Measurements from ENCODE around the gene PRSS33.
A peak's percentile ranks its signal among the peaks of the same experiment; 100 is the strongest.

PRSS33 gene

GRCh38 chr16:2776500-2777139, 10.7 kb downstream of the PRSS33 start:
- no peak for DNase-seq

- DNase-seq, result no peak
These were observed 11.4 kb downstream of the PRSS33 start for GRCh38 chr16:2775765-2776499.

DNA sequence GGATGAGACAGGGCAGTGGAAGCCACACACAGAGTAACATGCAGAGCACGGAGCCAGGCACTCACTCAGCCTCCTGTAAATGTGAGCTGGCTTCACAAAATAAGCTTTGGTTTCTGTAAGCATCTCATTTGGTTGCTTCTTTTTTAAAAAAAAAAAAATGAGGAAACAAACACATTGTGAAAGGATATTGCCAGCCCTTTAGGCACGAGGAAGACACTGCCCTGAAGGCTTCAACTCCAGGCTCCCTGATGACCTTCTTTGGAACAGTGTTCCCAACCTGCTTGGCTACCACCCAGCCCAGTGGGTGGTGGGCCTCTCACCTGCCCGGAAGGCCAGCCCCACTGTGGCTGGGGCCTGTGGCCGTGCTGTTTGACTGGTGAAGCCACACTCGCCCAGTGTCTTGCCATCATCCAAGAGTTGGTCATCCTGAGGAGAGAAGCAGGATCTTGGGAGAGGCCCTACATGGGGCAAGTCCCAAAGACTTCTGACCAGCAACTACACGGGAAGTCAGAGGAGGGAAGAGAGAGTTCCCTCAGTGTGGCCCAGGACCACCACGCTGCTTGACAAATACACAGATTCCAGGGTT, 12.1 kb downstream of the PRSS33 start:
- DNase-seq, result no peak

DNA sequence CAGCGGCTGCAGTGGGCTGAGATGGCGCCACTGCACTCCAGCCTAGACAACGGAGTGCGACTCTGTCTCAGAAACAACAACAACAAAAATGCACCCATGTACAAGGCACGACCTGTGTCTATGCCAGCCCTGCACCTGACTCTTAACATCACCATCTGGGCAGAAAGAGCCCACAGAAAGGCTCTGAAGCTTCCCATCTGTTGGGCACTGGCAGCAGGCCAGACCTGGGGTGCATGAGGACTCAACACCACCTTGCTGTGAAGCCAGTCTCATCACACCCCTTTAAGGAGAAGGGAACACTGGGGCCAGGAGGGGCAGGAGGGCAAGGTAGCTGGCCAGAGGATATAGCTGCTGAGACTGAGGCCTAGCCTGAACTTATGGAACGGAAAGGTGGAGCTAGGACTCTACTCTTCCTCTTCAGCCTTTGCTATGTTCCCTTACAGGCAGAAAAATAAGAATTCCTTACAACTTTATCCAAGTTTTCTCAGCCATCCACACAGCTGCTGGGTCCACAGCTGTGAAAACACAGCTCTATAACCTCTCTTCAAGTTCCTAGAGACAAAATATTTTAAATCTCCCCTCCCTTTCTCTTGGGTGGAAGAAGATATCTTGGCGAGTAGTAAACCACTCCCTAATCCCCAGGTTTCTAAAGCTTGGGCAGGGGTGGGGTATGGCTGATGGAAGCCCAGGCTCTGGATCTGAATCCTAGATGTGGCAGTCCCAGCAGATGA, 13.0 kb downstream of the PRSS33 start:
- peak; percentile 49 for DNase-seq

DNA sequence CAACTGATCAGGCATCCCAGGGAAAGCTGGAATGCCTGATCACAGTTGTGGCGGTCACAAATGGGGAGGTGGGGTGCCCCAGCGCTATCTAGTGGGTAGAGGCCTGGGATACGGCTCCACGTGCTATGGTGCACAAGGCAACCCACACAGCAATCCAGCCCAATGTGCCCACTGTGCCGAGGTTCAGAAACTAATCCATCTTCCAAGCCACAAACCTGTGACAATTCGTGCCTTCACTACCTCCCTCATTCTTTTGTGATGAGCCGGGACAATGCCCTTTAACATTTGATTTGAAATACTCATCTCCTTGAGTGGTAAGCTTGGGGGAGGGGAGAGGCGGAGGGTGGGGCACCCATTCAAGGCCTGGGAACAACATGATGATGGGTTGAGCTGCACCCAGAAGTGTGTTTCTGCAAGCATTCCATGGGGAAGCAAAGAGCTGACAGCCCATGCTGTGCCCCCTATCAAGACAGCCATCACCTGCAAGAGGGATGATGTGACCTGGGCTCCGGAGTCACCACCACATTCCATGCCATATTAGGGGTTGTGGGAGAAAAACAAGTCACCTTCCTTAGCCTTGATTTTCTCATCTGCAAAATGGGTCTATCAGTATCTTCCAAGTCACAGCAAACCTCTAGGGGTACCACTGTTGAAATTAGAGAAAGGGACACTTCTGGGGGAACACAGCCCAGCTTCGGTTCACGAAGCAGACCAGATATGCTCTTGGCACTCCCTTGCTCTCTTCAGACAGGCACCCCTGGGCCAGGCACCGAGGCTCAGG, 14.0 kb downstream of the PRSS33 start:
- DNase-seq, result no peak

- no peak for DNase-seq
These were observed 15.6 kb downstream of the PRSS33 start for GRCh38 chr16:2771496-2772402.

GRCh38 chr16:2770057-2770951, 17.1 kb downstream of the PRSS33 start:
- peak; percentile 75 for DNase-seq

DNA sequence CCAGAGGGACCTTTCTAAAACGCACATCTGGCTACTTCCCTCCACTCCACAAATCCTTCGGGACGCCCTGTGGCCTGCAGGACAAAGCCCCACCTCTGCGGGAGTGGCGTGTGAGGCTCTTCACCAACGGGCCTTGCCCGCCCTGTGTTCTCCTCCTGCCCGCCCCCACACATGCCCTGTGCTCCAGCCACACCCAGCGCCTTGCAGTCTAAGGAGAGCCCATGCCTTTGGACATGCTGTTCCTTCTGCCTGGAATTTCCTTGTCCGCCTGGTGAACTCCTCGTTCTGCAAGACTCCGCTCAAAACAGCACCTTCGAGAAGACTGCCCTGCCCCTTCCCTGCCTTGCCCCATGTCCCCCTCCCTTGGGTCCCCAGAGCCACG, 17.7 kb downstream of the PRSS33 start:
- peak; percentile 45 for DNase-seq

- no peak for DNase-seq
These were observed 18.2 kb downstream of the PRSS33 start for GRCh38 chr16:2769100-2769529.

DNA sequence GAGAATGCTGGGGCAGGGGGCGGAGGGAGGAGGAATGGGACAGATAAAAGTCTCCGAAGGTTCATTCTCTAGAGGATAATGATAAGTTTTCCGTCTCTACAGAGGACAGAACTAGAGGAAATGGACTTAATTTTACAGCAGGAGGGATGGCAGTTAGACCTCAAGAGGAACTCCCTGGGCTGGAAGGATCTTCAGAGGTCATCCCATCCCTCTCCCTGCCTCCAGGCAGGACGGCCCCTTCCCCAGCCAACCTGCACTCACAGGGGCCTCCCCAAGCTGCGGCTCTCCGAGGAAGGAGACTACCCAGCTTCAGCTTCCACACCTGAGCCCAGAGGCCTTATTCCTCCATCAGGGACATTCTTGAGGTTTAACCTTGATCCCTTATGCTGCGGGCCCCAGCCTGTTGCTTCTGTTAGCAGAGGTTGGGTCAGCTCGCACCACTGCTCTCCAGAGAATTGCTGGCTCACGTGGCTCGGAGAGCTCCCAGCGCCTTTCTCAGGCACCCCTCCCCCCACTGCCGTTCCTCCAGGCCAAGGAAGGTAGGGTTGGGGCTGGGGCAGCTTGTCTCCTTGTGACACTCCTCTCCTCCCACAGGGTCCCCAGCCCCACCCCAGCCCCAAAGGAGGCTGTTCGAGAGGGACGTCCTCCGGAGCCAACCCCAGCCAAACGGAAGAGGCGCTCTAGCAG, 18.8 kb downstream of the PRSS33 start:
- no peak for DNase-seq

DNA sequence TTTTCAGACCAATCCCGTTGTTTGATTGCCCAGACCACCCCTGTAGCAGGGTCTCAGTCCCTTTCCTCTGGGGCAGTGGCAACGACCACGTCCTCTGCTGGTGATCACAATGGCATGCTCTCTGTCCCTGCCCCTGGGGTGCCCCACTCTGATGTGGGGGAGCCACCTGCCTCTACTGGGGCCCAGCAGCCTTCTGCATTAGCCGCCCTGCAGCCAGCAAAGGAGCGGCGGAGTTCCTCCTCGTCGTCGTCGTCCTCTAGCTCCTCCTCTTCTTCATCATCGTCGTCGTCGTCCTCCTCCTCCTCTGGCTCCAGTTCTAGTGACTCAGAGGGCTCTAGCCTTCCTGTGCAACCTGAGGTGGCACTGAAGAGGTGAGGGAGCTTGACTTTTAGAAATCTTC, 19.5 kb downstream of the PRSS33 start:
- no peak for DNase-seq

GRCh38 chr16:2767140-2767731, 20.1 kb downstream of the PRSS33 start:
- DNase-seq, result no peak

DNA sequence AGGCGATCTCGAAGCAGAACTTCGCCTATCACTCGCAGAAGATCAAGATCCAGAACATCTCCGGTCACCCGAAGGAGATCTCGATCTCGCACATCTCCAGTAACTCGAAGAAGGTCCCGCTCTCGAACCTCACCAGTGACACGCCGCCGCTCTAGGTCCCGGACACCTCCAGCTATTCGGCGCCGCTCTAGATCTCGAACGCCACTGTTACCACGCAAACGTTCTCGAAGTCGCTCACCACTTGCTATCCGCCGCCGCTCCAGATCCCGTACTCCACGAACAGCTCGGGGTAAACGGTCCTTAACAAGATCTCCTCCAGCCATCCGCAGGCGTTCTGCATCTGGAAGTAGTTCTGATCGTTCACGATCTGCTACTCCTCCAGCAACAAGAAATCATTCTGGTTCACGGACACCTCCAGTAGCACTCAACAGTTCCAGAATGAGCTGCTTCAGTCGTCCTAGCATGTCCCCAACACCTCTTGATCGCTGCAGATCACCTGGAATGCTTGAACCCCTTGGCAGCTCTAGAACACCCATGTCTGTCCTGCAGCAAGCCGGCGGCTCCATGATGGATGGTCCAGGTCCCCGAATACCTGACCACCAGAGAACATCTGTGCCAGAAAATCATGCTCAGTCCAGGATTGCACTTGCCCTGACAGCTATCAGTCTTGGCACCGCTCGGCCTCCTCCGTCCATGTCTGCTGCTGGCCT, 20.8 kb downstream of the PRSS33 start:
- DNase-seq, result no peak

DNA sequence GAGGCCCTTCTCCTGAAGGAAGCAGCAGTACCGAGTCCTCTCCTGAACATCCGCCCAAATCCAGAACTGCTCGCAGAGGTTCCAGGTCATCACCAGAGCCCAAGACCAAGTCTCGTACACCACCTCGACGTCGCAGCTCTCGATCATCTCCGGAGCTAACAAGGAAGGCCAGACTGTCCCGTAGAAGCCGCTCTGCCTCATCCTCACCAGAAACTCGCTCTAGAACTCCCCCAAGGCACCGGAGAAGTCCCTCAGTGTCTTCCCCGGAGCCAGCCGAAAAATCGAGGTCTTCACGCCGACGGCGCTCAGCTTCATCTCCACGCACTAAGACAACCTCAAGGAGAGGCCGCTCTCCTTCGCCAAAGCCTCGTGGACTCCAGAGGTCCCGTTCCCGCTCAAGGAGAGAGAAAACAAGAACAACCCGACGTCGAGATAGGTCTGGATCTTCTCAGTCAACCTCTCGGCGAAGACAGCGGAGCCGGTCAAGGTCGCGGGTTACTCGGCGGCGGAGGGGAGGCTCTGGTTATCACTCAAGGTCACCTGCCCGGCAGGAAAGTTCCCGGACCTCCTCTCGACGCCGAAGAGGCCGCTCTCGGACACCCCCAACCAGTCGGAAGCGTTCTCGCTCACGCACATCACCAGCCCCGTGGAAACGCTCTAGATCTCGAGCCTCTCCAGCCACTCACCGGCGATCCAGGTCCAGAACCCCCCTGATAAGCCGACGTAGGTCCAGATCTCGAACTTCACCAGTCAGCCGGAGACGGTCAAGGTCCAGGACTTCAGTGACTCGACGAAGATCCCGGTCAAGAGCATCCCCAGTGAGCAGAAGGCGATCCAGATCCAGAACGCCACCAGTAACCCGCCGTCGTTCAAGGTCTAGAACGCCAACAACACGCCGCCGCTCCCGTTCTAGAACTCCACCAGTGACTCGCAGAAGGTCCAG, 21.6 kb downstream of the PRSS33 start:
- no peak for DNase-seq

DNA sequence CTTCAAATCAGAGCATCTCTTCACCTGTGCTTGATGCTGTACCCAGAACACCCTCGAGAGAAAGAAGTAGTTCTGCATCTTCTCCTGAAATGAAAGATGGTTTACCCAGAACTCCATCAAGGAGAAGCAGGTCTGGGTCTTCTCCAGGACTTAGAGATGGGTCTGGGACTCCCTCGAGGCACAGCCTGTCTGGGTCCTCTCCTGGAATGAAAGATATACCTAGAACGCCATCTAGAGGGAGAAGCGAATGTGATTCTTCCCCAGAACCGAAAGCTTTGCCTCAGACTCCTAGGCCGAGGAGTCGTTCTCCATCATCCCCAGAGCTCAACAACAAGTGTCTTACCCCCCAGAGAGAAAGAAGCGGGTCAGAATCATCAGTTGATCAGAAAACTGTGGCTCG, 22.6 kb downstream of the PRSS33 start:
- DNase-seq, result peak; percentile 16

- no peak for DNase-seq
These were observed 24.2 kb downstream of the PRSS33 start for GRCh38 chr16:2763173-2763572.

- DNase-seq, result no peak
These were observed 24.6 kb downstream of the PRSS33 start for GRCh38 chr16:2762711-2763110.
